ENCODE results near the gene MAP3K20. TPM values are rescaled to one million over a fixed set of nuclear protein-coding genes. Genes with fewer than 3 reads are reported as not detected.
"Not testable (repeated sequence)": the region's sequence is repeated elsewhere in the genome, so short reads cannot be mapped to it uniquely, and the experiment has no call there.

Gene MAP3K20
- total RNA-seq, 1 donor from 2014 or later, result 466 TPM

GRCh38 chr2:173030561-173031490, 44.8 kb upstream of the MAP3K20 start:
- Histone ChIP-seq H3K9me3 (replicated peaks) (no peaks in the 10 kb centered on the region), H3K27ac (replicated peaks) (peak overlapping the region; percentile 55), H3K4me1 (peaks cover 63% of the 10 kb centered on the region), H3K36me3 (peaks cover 2% of the 10 kb centered on the region), H3K27me3 (ENCODE audit: low read depth) (no peaks in the 10 kb centered on the region), H3K4me3 (no peak overlapping the region)
- no peak for DNase-seq
- intact Hi-C loops (cut with micrococcal nuclease), result no loop called here
- TF ChIP-seq CTCF (IDR thresholded peaks at IDR 0.05; ENCODE audit: borderline replicate concordance), result no peak

GRCh38 chr2:173032032-173032431, 43.6 kb upstream of the MAP3K20 start:
- no peaks in the 10 kb centered on the region for H3K27me3 ChIP-seq (ENCODE audit: low read depth)
- H3K9me3 ChIP-seq (replicated peaks), result no peaks in the 10 kb centered on the region
- H3K4me3 ChIP-seq, result no peak overlapping the region
- DNase-seq, result no peak
- H3K27ac ChIP-seq (replicated peaks), result no peak overlapping the region
- TF ChIP-seq CTCF (IDR thresholded peaks at IDR 0.05; ENCODE audit: borderline replicate concordance), result no peak
- intact Hi-C loops (cut with micrococcal nuclease), result no loop called here
- H3K36me3 ChIP-seq, result no peaks in the 10 kb centered on the region
- H3K4me1 ChIP-seq, result peaks cover 64% of the 10 kb centered on the region

GRCh38 chr2:173033084-173033483, 42.6 kb upstream of the MAP3K20 start:
- no peaks in the 10 kb centered on the region for H3K9me3 ChIP-seq (replicated peaks)
- intact Hi-C loops (cut with micrococcal nuclease), result no loop called here
- no peak overlapping the region for H3K27ac ChIP-seq (replicated peaks)
- H3K36me3 ChIP-seq, result no peaks in the 10 kb centered on the region
- TF ChIP-seq CTCF (IDR thresholded peaks at IDR 0.05; ENCODE audit: borderline replicate concordance), result no peak
- no peak for DNase-seq
- H3K4me3 ChIP-seq, result no peak overlapping the region
- peaks cover 64% of the 10 kb centered on the region for H3K4me1 ChIP-seq
- no peaks in the 10 kb centered on the region for H3K27me3 ChIP-seq (ENCODE audit: low read depth)

GRCh38 chr2:173034143-173034542, 41.5 kb upstream of the MAP3K20 start:
- H3K27ac ChIP-seq (replicated peaks), result peak overlapping the region; percentile 33
- H3K36me3 ChIP-seq, result no peaks in the 10 kb centered on the region
- intact Hi-C loops (cut with micrococcal nuclease), result no loop called here
- no peaks in the 10 kb centered on the region for H3K9me3 ChIP-seq (replicated peaks)
- H3K4me1 ChIP-seq, result peaks cover 58% of the 10 kb centered on the region
- H3K4me3 ChIP-seq, result no peak overlapping the region
- no peaks in the 10 kb centered on the region for H3K27me3 ChIP-seq (ENCODE audit: low read depth)
- no peak for TF ChIP-seq CTCF (IDR thresholded peaks at IDR 0.05; ENCODE audit: borderline replicate concordance)
- DNase-seq, result peak; percentile 27

- H3K27me3 ChIP-seq (ENCODE audit: low read depth), result no peaks in the 10 kb centered on the region
- H3K4me1 ChIP-seq, result peaks cover 47% of the 10 kb centered on the region
- H3K4me3 ChIP-seq, result peak overlapping the region; percentile 8
- no peaks in the 10 kb centered on the region for H3K36me3 ChIP-seq
- no peak for TF ChIP-seq CTCF (IDR thresholded peaks at IDR 0.05; ENCODE audit: borderline replicate concordance)
- DNase-seq, result peak; percentile 44
- no peaks in the 10 kb centered on the region for H3K9me3 ChIP-seq (replicated peaks)
- intact Hi-C loops (cut with micrococcal nuclease), result no loop called here
- H3K27ac ChIP-seq (replicated peaks), result peak overlapping the region; percentile 82
These were observed 38.2 kb upstream of the MAP3K20 start for GRCh38 chr2:173037245-173038120.

GRCh38 chr2:173038257-173038656, 37.4 kb upstream of the MAP3K20 start:
- H3K27me3 ChIP-seq (ENCODE audit: low read depth); intact Hi-C loops (cut with micrococcal nuclease); H3K4me3 ChIP-seq; H3K9me3 ChIP-seq (replicated peaks); DNase-seq; H3K36me3 ChIP-seq: not testable (repeated sequence)
- H3K27ac ChIP-seq (replicated peaks), result peak overlapping the region; percentile 82
- H3K4me1 ChIP-seq, result peaks cover 48% of the 10 kb centered on the region
